Suprapubic skin (tissue), 4 donors: ENCODE measurements around the gene HIBADH.

Source experiments
- CTCF ChIP-seq, 2 donors: fragments of 200-600 bp in 1 of 2; fragments of 450-650 bp in 1 of 2; sonication (generic) in 1 of 2; IDR thresholded peaks; one replicate each; pipeline ENCODE4 v1.5.1; 2016 to 2019; ENCODE audit warnings: antibody characterized with exemption in 2 of 2, mild to moderate bottlenecking in 1 of 2, moderate library complexity in 1 of 2
- EP300 ChIP-seq: sonication (generic); formaldehyde crosslinking; IDR thresholded peaks from one replicate; pipeline ENCODE4 v1.6.1; 2017; ENCODE audit warnings: antibody characterized with exemption
- POLR2A ChIP-seq, 2 donors: fragments of 450-650 bp; IDR thresholded peaks; one replicate each; pipeline ENCODE4 v1.6.1; 2017; ENCODE audit warnings: antibody characterized with exemption in 2 of 2, mild to moderate bottlenecking in 2 of 2, moderate library complexity in 2 of 2
- POLR2AphosphoS5 ChIP-seq, 3 donors: sonication (generic); formaldehyde crosslinking; IDR thresholded peaks; one replicate each; pipeline ENCODE4 v1.6.1; 2017; ENCODE audit warnings: antibody characterized with exemption in 3 of 3

DNA sequence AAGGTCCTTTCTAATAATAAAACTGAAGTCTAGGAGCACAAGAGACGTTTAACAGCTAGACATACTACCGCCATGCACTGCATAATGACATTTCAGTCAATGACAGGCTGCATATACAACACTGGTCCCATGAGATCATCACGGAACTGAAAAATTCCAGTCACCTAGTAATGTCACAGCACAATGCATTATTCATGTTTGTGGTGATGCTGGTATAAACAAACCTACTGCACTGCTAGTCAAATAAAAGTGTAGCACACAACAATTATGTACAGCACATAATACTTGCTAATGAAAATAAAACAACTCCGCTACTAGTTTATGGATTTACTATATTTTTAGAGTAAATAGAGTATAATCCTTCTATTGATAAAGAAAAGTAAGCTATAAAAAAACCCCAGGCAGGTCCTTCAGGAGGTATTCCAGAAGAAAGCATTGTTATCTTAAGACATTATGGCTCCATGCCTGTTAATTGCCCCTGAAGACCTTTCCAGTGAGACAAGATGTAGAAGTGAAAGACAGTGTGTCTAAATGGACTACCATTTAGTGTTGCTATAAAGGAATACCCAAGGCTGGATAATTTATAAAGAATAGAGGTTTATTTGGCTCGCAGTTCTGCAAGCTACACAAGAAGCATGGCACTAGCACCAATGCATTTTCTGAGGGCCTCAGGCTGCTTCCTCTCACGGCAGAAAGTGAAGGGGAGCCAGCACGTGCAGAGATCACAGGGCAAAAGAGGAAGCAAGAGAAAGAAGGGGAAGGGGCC lies 47.1 kb downstream of the HIBADH start:
- TF ChIP-seq CTCF (IDR thresholded peaks at IDR 0.05): no peak
- TF ChIP-seq POLR2A (IDR thresholded peaks at IDR 0.05): no peak
- no peak for TF ChIP-seq EP300
- TF ChIP-seq POLR2AphosphoS5 (IDR thresholded peaks at IDR 0.05): no peak
